22Rv1 (cell line): Measurements from ENCODE around the gene JARID2.

ENCODE experiments used
- CTCF ChIP-seq: fragments of 450-650 bp; IDR thresholded peaks from 2 replicates; pipeline ENCODE4 v1.5.1; 2017; ENCODE audit warnings: mild to moderate bottlenecking
- ZFX ChIP-seq: fragments of 450-650 bp; IDR thresholded peaks from 2 replicates; pipeline ENCODE4 v1.6.1; 2017; ENCODE audit warnings: antibody characterized with exemption, borderline replicate concordance

- TF ChIP-seq CTCF (no peak), ZFX (no peak)
Measured at GRCh38 chr6:15290962-15291704, 45.3 kb downstream of the JARID2 start.
